ENCODE data around the gene HTT-AS. TPM values are rescaled to one million over a fixed set of nuclear protein-coding genes. Genes with fewer than 3 reads are reported as not detected.

HTT-AS gene
- total RNA-seq, 1 donor from 2014 or later, result not detected

DNA sequence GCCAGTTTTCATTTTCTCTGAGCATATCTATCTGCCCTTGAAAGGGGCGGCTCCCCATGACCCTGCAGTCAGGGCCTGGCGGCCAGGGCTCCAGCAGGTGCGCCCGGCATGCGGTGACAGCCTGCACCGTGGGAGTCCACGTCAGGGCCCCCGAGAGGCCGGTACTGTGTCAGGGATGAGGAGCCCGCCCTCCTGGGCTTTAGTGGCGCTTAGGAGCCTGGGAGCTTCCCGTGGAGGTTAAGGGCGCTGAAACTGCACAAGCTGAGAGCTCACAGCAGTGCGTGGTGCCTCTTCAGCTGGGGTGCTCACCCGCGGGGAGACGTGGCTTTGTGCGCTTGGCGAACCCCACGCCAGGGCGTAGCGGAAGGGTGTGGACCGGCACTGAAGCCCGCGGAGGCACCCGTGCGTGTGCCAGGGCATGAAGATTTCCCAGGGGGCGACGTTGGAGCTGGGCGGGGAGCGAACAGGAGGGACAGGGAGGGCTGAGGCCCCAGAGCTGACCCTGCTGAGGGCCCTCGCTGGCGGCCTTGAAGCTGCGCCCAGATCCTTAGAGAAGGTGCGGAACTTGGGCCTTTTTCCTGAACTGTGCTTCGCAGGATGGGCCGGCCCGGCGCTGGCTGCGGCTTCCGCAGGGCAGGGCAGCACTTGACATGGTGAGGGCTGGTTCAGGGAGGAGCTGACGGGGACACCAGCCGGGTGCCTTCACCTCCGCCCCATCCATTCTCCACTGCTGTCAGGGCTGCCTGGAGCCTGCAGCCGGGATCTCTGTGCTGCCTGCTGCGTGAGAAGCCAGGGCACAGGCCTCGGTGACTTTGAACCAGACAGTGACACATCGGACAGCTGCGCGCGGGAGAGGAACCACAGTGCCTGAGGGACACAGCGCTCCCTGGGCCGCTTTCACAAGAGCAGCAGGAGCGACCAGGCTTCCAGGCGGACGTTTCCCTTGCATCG lies 32.9 kb downstream of the HTT-AS start:
- no peaks in the 10 kb centered on the region for H3K27me3 Mint-ChIP-seq (ENCODE audit: low read depth)

GRCh38 chr4:3040452-3041191 lies 33.7 kb downstream of the HTT-AS start:
- TF ChIP-seq, protein P1, sequence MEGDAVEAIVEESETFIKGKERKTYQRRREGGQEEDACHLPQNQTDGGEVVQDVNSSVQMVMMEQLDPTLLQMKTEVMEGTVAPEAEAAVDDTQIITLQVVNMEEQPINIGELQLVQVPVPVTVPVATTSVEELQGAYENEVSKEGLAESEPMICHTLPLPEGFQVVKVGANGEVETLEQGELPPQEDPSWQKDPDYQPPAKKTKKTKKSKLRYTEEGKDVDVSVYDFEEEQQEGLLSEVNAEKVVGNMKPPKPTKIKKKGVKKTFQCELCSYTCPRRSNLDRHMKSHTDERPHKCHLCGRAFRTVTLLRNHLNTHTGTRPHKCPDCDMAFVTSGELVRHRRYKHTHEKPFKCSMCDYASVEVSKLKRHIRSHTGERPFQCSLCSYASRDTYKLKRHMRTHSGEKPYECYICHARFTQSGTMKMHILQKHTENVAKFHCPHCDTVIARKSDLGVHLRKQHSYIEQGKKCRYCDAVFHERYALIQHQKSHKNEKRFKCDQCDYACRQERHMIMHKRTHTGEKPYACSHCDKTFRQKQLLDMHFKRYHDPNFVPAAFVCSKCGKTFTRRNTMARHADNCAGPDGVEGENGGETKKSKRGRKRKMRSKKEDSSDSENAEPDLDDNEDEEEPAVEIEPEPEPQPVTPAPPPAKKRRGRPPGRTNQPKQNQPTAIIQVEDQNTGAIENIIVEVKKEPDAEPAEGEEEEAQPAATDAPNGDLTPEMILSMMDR (IDR thresholded peaks at IDR 0.05; ENCODE audit: unreplicated experiment), result no peak
- Mint-ChIP-seq H3K4me1 (peaks cover 19% of the 10 kb centered on the region), H3K36me3 (no peaks in the 10 kb centered on the region), H3K27me3 (ENCODE audit: low read depth) (no peaks in the 10 kb centered on the region), H3K27ac (no peak overlapping the region), H3K9me3 (no peaks in the 10 kb centered on the region), H3K4me3 (no peak overlapping the region)
- DNase-seq (ENCODE audit: low spot score in 2 of 2, unreplicated experiment in 2 of 2), result no peak

More for the DNA sequence above, 32.9 kb downstream of the HTT-AS start:
- TF ChIP-seq, protein P1 (IDR thresholded peaks at IDR 0.05; ENCODE audit: unreplicated experiment), result no peak
- Mint-ChIP-seq H3K4me3 (no peak overlapping the region), H3K9me3 (no peaks in the 10 kb centered on the region), H3K4me1 (peaks cover 19% of the 10 kb centered on the region), H3K36me3 (no peaks in the 10 kb centered on the region), H3K27ac (no peak overlapping the region)
- DNase-seq (ENCODE audit: low spot score in 2 of 2, unreplicated experiment in 2 of 2), result no peak

DNA sequence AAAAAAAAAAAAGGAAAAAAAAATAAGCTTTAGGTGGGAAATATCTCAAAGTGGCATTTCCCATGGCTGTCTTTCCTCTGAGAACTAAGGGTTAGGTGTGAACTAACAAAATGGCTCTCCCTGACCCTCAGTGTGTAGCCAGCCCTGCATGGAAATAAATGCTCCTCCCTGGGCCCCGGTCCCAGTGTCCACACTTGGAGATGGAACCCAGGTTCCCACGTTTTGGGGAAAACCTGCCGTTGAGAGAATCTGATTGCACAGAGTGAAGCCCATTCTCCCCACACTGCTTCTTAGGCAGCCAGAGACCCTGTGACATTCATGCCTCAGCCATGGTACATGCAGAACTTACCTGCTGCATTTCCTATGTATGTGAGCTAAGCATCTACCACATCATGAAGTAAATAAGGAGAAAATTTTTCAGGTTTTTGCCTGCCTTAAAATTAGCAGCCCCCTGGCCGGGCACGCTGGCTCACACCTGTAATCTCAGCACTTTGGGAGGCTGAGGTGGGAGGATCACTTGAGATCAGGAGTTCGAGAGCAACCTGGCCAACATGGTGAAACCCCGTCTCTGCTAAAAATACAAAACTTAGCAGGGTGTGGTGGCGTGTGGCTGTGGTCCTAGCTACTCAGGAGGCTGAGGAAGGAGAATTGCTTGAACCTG lies 34.5 kb downstream of the HTT-AS start:
- no peaks in the 10 kb centered on the region for H3K36me3 Mint-ChIP-seq
- no peaks in the 10 kb centered on the region for H3K27me3 Mint-ChIP-seq (ENCODE audit: low read depth)
- no peak for DNase-seq (ENCODE audit: low spot score in 2 of 2, unreplicated experiment in 2 of 2)
- no peak overlapping the region for H3K4me3 Mint-ChIP-seq
- H3K9me3 Mint-ChIP-seq, result no peaks in the 10 kb centered on the region
- peaks cover 19% of the 10 kb centered on the region for H3K4me1 Mint-ChIP-seq
- H3K27ac Mint-ChIP-seq, result no peak overlapping the region
- TF ChIP-seq, protein P1 (IDR thresholded peaks at IDR 0.05; ENCODE audit: unreplicated experiment), result no peak

- no peak overlapping the region for H3K27ac Mint-ChIP-seq
- no peak for DNase-seq (ENCODE audit: low spot score in 2 of 2, unreplicated experiment in 2 of 2)
- no peaks in the 10 kb centered on the region for H3K36me3 Mint-ChIP-seq
- no peak overlapping the region for H3K4me3 Mint-ChIP-seq
- H3K4me1 Mint-ChIP-seq, result peaks cover 15% of the 10 kb centered on the region
- TF ChIP-seq, protein P1 (IDR thresholded peaks at IDR 0.05; ENCODE audit: unreplicated experiment), result no peak
- H3K9me3 Mint-ChIP-seq, result no peaks in the 10 kb centered on the region
- H3K27me3 Mint-ChIP-seq (ENCODE audit: low read depth), result no peaks in the 10 kb centered on the region
Measured at GRCh38 chr4:3037957-3038461, 36.3 kb downstream of the HTT-AS start.

GRCh38 chr4:3036131-3036952 lies 38.0 kb downstream of the HTT-AS start:
- no peaks in the 10 kb centered on the region for H3K9me3 Mint-ChIP-seq

More at GRCh38 chr4:3036131-3036952, 38.0 kb downstream of the HTT-AS start:
- no peak for DNase-seq (ENCODE audit: low spot score in 2 of 2, unreplicated experiment in 2 of 2)
- Mint-ChIP-seq H3K36me3 (no peaks in the 10 kb centered on the region), H3K4me3 (no peak overlapping the region), H3K27ac (no peak overlapping the region), H3K27me3 (ENCODE audit: low read depth) (no peaks in the 10 kb centered on the region), H3K4me1 (peaks cover 12% of the 10 kb centered on the region)
- TF ChIP-seq, protein P1 (IDR thresholded peaks at IDR 0.05; ENCODE audit: unreplicated experiment), result no peak

All from mesothelial cell of epicardium (in vitro differentiated cells).